ENCODE results near the gene ATMIN. TPM values are rescaled to one million over a fixed set of nuclear protein-coding genes. Genes with fewer than 3 reads are reported as not detected.

ATMIN gene
- polyA plus RNA-seq, 1 of the 3 experiments (the other 2 are of a cell fraction) = 15.3 TPM

- H3K27ac ChIP-seq (ENCODE audit: low read depth in 2 of 2, low read length in 1 of 2) = no peak overlapping the region
- no peak overlapping the region for H3K4me3 ChIP-seq (ENCODE audit: low read depth in 2 of 2, low read length in 1 of 2)
- peaks cover 7% of the 10 kb centered on the region for H3F3A ChIP-seq (replicated peaks; ENCODE audit: insufficient read depth)
- no peaks in the 10 kb centered on the region for H3K9me2 ChIP-seq
- no peaks in the 10 kb centered on the region for H3K79me2 ChIP-seq (ENCODE audit: insufficient read depth)
- H4K20me1 ChIP-seq (ENCODE audit: insufficient read depth) = no peaks in the 10 kb centered on the region
- ChIA-PET CTCF (no interaction called here), POLR2A (no interaction called here)
- no peaks in the 10 kb centered on the region for H3K9me3 ChIP-seq
- TF ChIP-seq SMC3 (IDR thresholded peaks at IDR 0.05; ENCODE audit: low read depth, low read length) (no peak), GATA2 (CRISPR knock-in tag; IDR thresholded peaks at IDR 0.05) (no peak), MXI1 (IDR thresholded peaks at IDR 0.05; ENCODE audit: low read depth, low read length) (no peak), NRF1 (IDR thresholded peaks at IDR 0.05; ENCODE audit: low read depth, low read length) (no peak), EZH2phosphoT487 (IDR thresholded peaks at IDR 0.05; ENCODE audit: borderline replicate concordance, low read depth) (no peak), RXRA (IDR thresholded peaks at IDR 0.05; ENCODE audit: borderline replicate concordance, low read depth) (no peak), SIN3A (IDR thresholded peaks at IDR 0.05; ENCODE audit: borderline replicate concordance, low read depth, low read length) (no peak), POLR2AphosphoS5 (IDR thresholded peaks at IDR 0.05; ENCODE audit: low read depth, low read length) (no peak)
- TF ChIP-seq, protein P1, sequence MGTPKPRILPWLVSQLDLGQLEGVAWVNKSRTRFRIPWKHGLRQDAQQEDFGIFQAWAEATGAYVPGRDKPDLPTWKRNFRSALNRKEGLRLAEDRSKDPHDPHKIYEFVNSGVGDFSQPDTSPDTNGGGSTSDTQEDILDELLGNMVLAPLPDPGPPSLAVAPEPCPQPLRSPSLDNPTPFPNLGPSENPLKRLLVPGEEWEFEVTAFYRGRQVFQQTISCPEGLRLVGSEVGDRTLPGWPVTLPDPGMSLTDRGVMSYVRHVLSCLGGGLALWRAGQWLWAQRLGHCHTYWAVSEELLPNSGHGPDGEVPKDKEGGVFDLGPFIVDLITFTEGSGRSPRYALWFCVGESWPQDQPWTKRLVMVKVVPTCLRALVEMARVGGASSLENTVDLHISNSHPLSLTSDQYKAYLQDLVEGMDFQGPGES (IDR thresholded peaks at IDR 0.05; ENCODE audit: low read depth, low read length) = no peak
- H3K9ac ChIP-seq = no peak overlapping the region
- H3K27me3 ChIP-seq (ENCODE audit: insufficient read depth) = no peaks in the 10 kb centered on the region
- WGBS (ENCODE audit: low lambda C conversion rate) = 88% methylated on average over 4 of the region's 4 CpGs
- H2AFZ ChIP-seq (ENCODE audit: low read depth) = no peak overlapping the region
- H3K4me2 ChIP-seq = no peak overlapping the region
- no peak for DNase-seq
- H3K36me3 ChIP-seq (replicated peaks in 1 of 2; ENCODE audit: control insufficient read depth in 1 of 2, insufficient read depth in 2 of 2, low read length in 1 of 2) = peaks cover 0 to 5% of the 10 kb centered on the region in 2 experiments
- peaks cover 0 to 8% of the 10 kb centered on the region in 2 experiments; a peak in 1 of 4 replicates for H3K4me1 ChIP-seq (ENCODE audit: control insufficient read depth in 1 of 2, insufficient read depth in 2 of 2, low read depth in 1 of 2, low read length in 1 of 2)
Observed at GRCh38 chr16:81081014-81081413, 45.4 kb downstream of the ATMIN start.

DNA sequence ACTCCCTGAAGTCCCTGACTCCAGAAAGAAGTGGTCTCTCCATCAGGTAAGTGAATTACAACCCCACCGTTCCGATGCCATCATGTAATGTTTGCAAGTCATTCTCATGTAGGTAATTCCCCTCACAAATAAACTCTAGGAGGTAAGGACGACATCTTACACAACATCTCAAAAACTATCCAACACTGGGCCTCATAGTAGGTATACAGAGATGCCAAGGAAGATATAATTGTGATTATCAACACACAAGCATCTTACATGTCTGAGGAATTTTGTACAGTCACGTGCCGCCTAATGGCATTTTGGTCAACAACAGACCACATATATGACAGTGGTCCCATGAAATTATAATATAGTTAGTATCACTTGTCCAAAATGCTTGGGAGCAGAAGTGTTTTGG lies 53.2 kb downstream of the ATMIN start:
- Histone ChIP-seq H3K36me3 (replicated peaks in 1 of 2; ENCODE audit: control insufficient read depth in 1 of 2, insufficient read depth in 2 of 2, low read length in 1 of 2) (peaks cover 2 to 31% of the 10 kb centered on the region in 2 experiments), H3K27me3 (ENCODE audit: insufficient read depth) (no peaks in the 10 kb centered on the region), H4K20me1 (ENCODE audit: insufficient read depth) (no peaks in the 10 kb centered on the region), H3K4me3 (ENCODE audit: low read depth in 2 of 2, low read length in 1 of 2) (no peak overlapping the region), H3K9me3 (no peaks in the 10 kb centered on the region), H2AFZ (ENCODE audit: low read depth) (no peak overlapping the region), H3K4me1 (ENCODE audit: control insufficient read depth in 1 of 2, insufficient read depth in 2 of 2, low read depth in 1 of 2, low read length in 1 of 2) (no peaks in the 10 kb centered on the region), H3K4me2 (no peak overlapping the region), H3K9me2 (no peaks in the 10 kb centered on the region), H3K9ac (no peak overlapping the region), H3K27ac (ENCODE audit: low read depth in 2 of 2, low read length in 1 of 2) (no peak overlapping the region), H3K79me2 (ENCODE audit: insufficient read depth) (peaks cover 60% of the 10 kb centered on the region), H3F3A (replicated peaks; ENCODE audit: insufficient read depth) (no peaks in the 10 kb centered on the region)
- TF ChIP-seq, protein P2, sequence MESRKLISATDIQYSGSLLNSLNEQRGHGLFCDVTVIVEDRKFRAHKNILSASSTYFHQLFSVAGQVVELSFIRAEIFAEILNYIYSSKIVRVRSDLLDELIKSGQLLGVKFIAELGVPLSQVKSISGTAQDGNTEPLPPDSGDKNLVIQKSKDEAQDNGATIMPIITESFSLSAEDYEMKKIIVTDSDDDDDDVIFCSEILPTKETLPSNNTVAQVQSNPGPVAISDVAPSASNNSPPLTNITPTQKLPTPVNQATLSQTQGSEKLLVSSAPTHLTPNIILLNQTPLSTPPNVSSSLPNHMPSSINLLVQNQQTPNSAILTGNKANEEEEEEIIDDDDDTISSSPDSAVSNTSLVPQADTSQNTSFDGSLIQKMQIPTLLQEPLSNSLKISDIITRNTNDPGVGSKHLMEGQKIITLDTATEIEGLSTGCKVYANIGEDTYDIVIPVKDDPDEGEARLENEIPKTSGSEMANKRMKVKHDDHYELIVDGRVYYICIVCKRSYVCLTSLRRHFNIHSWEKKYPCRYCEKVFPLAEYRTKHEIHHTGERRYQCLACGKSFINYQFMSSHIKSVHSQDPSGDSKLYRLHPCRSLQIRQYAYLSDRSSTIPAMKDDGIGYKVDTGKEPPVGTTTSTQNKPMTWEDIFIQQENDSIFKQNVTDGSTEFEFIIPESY (IDR thresholded peaks at IDR 0.05; ENCODE audit: borderline replicate concordance, low read depth) = no peak
- TF ChIP-seq USF2 (IDR thresholded peaks at IDR 0.05; ENCODE audit: borderline replicate concordance, low read depth, low read length) = no peak
- TF ChIP-seq EP300 (IDR thresholded peaks at IDR 0.05; ENCODE audit: borderline replicate concordance in 1 of 2, low read depth in 1 of 2, low read length in 1 of 2) = no peak
- TF ChIP-seq CHD2 (IDR thresholded peaks at IDR 0.05; ENCODE audit: low read length, partially characterized antibody) = no peak
- no peak for TF ChIP-seq TAF1 (IDR thresholded peaks at IDR 0.05; ENCODE audit: borderline replicate concordance, low read depth, low read length)
- TF ChIP-seq TEAD4 (IDR thresholded peaks at IDR 0.05; ENCODE audit: borderline replicate concordance, insufficient read depth) = no peak
- TF ChIP-seq ELF1 (IDR thresholded peaks at IDR 0.05) = no peak
- TF ChIP-seq MAX (IDR thresholded peaks at IDR 0.05; ENCODE audit: low read depth) = no peak
- TF ChIP-seq SIN3A (IDR thresholded peaks at IDR 0.05; ENCODE audit: borderline replicate concordance, low read depth, low read length) = no peak
- TF ChIP-seq, protein P3, sequence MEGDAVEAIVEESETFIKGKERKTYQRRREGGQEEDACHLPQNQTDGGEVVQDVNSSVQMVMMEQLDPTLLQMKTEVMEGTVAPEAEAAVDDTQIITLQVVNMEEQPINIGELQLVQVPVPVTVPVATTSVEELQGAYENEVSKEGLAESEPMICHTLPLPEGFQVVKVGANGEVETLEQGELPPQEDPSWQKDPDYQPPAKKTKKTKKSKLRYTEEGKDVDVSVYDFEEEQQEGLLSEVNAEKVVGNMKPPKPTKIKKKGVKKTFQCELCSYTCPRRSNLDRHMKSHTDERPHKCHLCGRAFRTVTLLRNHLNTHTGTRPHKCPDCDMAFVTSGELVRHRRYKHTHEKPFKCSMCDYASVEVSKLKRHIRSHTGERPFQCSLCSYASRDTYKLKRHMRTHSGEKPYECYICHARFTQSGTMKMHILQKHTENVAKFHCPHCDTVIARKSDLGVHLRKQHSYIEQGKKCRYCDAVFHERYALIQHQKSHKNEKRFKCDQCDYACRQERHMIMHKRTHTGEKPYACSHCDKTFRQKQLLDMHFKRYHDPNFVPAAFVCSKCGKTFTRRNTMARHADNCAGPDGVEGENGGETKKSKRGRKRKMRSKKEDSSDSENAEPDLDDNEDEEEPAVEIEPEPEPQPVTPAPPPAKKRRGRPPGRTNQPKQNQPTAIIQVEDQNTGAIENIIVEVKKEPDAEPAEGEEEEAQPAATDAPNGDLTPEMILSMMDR (IDR thresholded peaks at IDR 0.05) = no peak
- TF ChIP-seq, protein P1 (IDR thresholded peaks at IDR 0.05; ENCODE audit: low read depth, low read length) = no peak
- TF ChIP-seq RCOR1 (IDR thresholded peaks at IDR 0.05; ENCODE audit: low read length) = no peak
- TF ChIP-seq EZH2phosphoT487 (IDR thresholded peaks at IDR 0.05; ENCODE audit: borderline replicate concordance, low read depth) = no peak
- TF ChIP-seq POLR2AphosphoS5 (IDR thresholded peaks at IDR 0.05; ENCODE audit: low read depth, low read length) = no peak
- WGBS (ENCODE audit: low lambda C conversion rate) = 91% methylated on average over 5 of the region's 5 CpGs
- ChIA-PET CTCF (no interaction called here), POLR2A (no interaction called here)
- no peak for DNase-seq

Measured in SK-N-SH (cell line).